Measurements from ENCODE around the gene PHACTR3. TPM values are rescaled to one million over a fixed set of nuclear protein-coding genes. Genes with fewer than 3 reads are reported as not detected.

PHACTR3 gene
- total RNA-seq, 1 donor from 2014 or later: not detected

DNA sequence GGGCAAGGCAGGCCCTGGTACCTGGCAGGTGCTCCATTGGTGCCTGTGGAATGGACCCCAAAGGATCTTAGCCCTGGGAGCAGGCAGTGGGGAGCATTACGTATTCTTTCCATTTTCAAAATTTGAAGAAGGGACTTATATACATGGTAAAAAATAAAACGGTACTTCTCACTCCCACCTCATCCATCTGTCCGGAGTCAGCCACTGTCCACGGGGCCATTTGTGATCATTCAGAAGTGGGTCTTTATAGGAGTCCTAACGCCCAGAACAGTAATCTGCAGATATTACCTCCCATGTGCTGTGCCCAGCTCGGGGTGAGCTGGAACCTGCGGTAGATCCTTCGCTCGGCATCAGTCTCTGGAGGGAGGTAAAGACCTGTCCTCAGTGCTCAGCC, 218.7 kb downstream of the PHACTR3 start:
- Mint-ChIP-seq H3K4me1 (ENCODE audit: low read depth) (no peaks in the 10 kb centered on the region), H3K27me3 (ENCODE audit: low read depth) (no peaks in the 10 kb centered on the region), H3K9me3 (no peaks in the 10 kb centered on the region), H3K4me3 (ENCODE audit: low read depth) (no peak overlapping the region), H3K36me3 (ENCODE audit: low read depth) (no peaks in the 10 kb centered on the region), H3K27ac (no peak overlapping the region)
- intact Hi-C loops (cut with micrococcal nuclease): no loop called here
- DNase-seq (ENCODE audit: low spot score): no peak

DNA sequence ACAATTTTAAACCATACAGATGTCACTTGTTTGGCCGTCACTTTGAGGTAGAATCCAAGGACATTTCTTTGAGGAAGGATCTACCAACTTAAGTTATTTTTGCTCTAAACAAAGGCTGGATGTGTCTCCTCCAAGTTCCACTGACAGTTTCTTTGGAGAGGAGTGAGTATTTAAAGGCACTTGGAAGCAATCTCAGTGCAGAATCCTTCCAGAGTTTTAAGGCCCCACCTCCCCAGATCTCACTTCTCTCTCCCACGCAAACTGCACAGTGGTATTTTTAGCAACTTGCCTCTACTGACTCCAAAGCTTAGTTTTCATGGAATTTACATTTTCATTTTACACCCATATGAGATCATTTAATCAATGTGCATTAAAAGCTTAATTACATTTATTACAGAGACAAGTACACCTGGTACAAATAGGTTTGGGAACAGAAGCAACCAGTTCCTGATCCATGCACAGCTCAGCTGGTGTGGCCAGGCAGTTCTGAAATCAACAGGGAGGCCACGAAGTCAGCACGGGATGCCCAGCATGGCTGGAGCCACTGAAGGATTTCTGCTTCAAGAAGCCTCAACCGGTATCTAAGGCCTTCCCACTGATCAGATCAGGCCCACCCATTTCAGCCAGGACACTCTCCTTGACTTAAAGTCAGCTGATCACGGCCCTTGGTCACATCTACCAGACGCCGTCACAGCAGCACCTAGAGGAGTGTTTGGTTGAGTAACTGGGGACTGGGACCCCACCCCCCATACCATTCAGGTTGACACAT, 219.3 kb downstream of the PHACTR3 start:
- intact Hi-C loops (cut with micrococcal nuclease): no loop called here
- H3K9me3 Mint-ChIP-seq: no peaks in the 10 kb centered on the region
- no peaks in the 10 kb centered on the region for H3K36me3 Mint-ChIP-seq (ENCODE audit: low read depth)
- no peak overlapping the region for H3K4me3 Mint-ChIP-seq (ENCODE audit: low read depth)
- no peak for DNase-seq (ENCODE audit: low spot score)
- H3K4me1 Mint-ChIP-seq (ENCODE audit: low read depth): no peaks in the 10 kb centered on the region
- no peak overlapping the region for H3K27ac Mint-ChIP-seq
- no peaks in the 10 kb centered on the region for H3K27me3 Mint-ChIP-seq (ENCODE audit: low read depth)

DNA sequence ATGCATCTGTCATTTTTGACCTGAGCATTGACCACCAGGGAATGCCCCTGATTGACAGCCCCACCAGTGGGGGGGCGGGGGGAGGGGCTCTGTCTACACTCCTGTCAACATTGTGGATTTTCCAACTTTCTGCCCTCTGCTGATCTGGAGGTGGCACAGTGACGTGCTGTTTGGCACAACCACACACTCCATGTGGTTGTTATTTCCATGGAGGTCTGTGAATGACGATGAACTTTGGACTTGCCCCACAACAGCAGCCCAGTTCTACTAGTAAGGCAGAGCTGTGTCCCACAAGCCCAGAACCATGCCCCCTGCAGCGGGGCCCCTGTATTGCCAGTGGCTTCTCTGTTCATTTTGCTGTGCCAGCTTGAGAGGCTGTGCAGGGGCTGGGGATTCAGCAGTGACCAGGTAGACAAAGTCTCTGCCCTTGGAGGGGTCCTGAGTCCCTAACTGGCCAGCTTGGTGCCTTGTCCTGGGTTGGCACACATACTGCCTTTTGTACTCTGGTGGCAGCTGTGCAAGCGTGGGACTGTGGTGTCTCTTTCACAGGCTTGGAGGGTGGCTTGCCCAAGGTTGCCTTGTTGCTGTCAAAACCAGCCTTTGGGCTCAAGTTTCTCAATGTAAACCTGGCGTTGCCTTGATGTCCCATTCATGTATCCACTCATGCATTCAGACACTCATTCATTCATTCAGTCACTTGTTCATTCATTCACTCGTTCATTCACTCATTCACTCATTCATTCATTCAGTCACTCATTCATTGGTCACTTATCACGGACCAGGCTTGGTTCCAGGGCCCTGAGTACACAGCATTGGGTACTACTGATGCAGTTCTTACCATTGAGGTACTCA, 220.6 kb downstream of the PHACTR3 start:
- H3K4me3 Mint-ChIP-seq (ENCODE audit: low read depth): no peak overlapping the region
- no peaks in the 10 kb centered on the region for H3K27me3 Mint-ChIP-seq (ENCODE audit: low read depth)
- intact Hi-C loops (cut with micrococcal nuclease): no loop called here
- no peaks in the 10 kb centered on the region for H3K4me1 Mint-ChIP-seq (ENCODE audit: low read depth)
- no peak for DNase-seq (ENCODE audit: low spot score)
- H3K27ac Mint-ChIP-seq: no peak overlapping the region
- H3K9me3 Mint-ChIP-seq: no peaks in the 10 kb centered on the region
- H3K36me3 Mint-ChIP-seq (ENCODE audit: low read depth): no peaks in the 10 kb centered on the region

DNA sequence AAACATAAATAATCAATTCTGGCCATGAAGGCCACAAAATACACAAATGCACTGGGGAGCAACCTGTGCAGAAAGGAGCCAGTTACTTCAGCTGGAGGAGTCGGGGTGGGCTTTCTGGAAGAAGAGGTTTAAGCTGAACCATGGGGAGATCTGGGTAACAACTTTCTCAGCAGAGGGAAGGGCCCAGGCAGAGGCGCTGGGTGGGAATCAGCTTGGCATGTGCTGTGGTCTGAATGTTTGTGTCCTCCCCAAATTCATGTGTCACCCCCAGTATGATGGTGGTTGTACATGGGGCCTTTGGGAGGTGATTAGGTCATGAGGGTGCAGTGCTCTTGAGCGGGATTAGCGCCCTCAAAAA, 221.2 kb downstream of the PHACTR3 start:
- Mint-ChIP-seq H3K27me3 (ENCODE audit: low read depth) (no peaks in the 10 kb centered on the region), H3K9me3 (no peaks in the 10 kb centered on the region), H3K4me3 (ENCODE audit: low read depth) (no peak overlapping the region), H3K36me3 (ENCODE audit: low read depth) (no peaks in the 10 kb centered on the region), H3K4me1 (ENCODE audit: low read depth) (no peaks in the 10 kb centered on the region), H3K27ac (no peak overlapping the region)
- intact Hi-C loops (cut with micrococcal nuclease): no loop called here
- DNase-seq (ENCODE audit: low spot score): no peak

DNA sequence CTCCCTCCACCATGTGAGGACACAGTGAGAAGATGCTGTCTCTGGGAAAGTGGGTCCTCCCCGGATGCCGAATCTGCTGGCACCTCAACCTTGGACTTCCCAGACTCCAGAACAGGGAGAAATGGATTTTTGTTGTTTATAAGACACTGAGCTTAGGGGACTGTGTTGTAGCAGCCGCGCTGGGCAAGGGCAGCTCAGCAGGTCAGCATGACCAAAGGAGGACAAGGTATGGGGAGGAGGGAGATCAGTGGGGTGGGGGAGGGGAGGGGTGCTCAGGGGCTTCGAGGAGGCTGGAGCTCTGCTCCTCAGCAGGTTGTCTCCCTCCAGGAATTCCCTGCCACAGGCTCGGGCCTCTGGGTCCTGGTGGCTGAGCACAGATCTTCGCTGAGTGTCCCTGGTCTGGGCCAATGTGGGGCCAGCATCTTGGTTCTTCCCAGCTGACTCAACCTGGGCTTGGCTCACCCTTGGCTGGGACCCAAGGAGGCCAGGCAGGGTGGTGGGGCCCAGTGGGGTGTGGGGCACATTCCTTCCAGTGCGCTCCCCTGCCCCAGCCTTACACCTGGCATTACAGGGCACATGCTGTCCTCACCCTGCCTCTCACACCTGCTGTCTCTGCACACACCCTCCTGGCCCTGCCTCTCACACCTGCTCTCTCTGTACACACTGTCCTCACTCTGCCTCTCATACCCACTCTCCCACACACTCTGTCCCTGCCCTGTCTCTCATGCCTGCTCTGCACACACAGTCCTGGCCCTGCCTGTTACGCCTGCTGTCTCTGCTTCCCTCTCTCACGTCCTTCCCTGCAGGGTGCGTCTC, 221.8 kb downstream of the PHACTR3 start:
- Mint-ChIP-seq H3K4me3 (ENCODE audit: low read depth) (no peak overlapping the region), H3K27me3 (ENCODE audit: low read depth) (no peaks in the 10 kb centered on the region), H3K9me3 (no peaks in the 10 kb centered on the region), H3K36me3 (ENCODE audit: low read depth) (no peaks in the 10 kb centered on the region), H3K27ac (no peak overlapping the region), H3K4me1 (ENCODE audit: low read depth) (no peaks in the 10 kb centered on the region)
- intact Hi-C loops (cut with micrococcal nuclease): no loop called here
- DNase-seq (ENCODE audit: low spot score): no peak

DNA sequence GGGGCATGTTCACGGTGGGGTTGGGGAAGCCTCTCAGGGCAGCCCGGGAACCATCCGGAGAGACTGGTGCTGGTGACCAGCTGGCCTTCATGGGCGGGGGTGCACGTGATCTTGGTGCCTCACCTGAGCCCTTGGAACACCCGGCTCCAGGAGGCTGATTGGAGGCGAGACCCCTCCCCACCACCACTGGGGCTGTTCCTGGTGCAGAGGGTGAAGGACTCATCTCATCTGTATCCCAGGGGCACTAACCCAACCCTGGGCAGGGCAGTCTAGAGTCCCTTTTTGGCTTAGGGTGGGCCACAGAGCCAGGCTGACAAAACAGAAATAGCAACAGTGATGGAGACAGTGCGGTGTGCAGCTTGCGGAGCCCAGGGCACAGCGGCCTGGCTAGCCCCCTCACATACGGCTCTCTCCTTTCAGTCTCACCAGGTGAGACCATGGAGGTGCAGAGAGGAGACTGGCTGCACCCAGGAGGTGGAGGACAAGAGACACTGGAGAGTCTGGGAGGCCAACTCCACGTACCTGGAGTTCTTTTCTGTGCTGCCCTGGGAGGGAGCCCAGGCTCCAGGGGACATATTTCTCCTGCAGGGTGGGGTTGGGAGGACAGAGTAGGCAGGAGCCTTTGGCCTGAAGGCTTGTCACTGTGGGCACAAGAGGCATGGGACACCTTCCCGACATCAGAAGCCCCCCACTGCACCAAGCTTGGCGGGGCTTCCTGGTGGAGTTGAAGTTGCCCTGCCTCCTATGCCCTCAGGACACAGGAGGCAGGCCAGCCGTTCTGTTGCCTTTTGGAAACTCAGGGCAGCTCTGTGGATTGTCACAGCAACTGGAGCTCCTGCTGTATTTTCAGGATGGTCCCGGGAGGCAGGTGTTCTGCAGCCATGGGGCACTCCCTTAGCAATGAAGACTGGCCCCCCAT, 223.1 kb downstream of the PHACTR3 start:
- Mint-ChIP-seq H3K4me3 (ENCODE audit: low read depth) (no peak overlapping the region), H3K4me1 (ENCODE audit: low read depth) (no peaks in the 10 kb centered on the region), H3K36me3 (ENCODE audit: low read depth) (no peaks in the 10 kb centered on the region), H3K9me3 (no peaks in the 10 kb centered on the region), H3K27ac (no peak overlapping the region), H3K27me3 (ENCODE audit: low read depth) (no peaks in the 10 kb centered on the region)
- intact Hi-C loops (cut with micrococcal nuclease): no loop called here
- DNase-seq (ENCODE audit: low spot score): no peak

DNA sequence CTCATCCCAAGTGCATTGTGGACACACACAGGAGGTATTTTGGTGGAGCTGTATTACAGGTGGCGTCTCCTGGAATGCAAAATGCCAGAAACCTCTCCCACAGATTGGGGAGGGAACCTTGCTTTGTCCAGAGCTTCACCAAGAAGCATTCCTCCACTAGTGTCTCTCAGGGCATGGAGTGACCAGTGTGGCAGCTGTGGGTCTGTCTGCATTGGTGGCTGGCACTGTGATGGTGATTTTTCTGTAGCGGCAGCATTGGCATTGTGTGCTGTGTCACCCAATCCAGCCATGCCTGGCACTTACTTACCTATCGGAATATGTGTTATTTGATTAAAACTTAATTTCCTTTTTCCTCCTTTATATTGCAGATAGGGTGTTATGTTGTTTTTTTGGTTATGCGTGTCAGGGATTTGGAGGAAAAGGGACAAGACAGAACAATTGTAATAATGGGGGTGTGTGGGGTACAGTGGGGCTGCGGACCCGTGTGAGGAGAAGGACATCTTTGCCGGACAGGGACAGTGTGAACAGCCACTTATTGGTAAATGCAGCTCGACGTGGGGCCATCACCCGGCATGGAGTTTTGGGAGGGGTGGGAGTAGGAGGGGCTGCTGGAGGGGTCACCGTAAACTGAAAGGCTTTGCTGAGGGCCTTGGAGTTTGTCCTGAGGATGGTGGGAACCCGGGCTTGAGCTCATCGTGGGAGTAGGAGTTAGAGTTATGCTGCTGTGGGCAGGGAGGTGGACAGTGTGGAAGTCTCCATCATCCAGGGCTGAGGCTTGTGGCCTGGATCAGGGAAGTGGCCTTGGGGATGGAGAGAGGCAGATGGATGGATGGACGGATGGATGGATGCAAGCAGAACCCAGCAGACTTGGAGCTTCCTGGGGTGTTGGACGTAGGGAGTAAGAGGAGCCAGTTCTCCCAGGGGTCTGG, 224.0 kb downstream of the PHACTR3 start:
- intact Hi-C loops (cut with micrococcal nuclease): no loop called here
- no peak for DNase-seq (ENCODE audit: low spot score)
- H3K4me1 Mint-ChIP-seq (ENCODE audit: low read depth): no peaks in the 10 kb centered on the region
- no peaks in the 10 kb centered on the region for H3K27me3 Mint-ChIP-seq (ENCODE audit: low read depth)
- H3K9me3 Mint-ChIP-seq: no peaks in the 10 kb centered on the region
- no peak overlapping the region for H3K27ac Mint-ChIP-seq
- H3K4me3 Mint-ChIP-seq (ENCODE audit: low read depth): no peak overlapping the region
- H3K36me3 Mint-ChIP-seq (ENCODE audit: low read depth): no peaks in the 10 kb centered on the region

DNA sequence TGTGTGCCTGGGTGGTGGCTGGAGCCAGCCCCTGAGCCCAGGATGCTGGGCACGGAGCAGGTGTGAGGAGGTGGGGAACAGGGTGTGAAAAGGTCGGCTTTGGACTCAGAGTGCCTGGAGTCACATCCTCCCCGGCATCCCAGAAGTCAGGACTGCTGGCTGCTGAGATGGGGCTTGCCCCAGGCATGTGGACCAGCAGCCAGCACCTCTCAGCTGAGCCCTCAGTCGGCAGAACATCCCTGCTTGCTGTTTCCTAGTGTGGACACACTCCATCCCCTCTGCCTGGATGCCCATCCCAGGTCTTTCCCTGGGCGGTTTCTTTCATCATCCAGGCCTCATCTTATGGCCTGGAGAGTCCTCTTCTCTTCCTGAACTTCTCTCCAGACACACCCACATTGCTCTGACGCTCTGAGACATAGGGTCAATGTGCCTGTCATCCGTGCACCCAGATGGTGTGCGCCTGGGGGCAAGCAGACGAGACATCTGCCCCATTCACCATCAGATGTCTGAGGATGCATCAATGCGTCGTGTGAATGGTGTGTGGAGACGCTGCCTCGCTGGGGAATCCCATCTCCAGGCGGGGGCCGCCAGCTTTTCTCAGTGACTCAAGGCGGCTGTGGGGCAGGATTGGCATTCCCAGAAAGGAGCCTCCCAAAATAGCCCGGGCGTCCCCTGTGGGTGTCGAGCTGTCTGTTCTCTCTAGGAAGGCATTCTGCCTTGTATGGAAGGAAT, 224.9 kb downstream of the PHACTR3 start:
- no peaks in the 10 kb centered on the region for H3K36me3 Mint-ChIP-seq (ENCODE audit: low read depth)
- peaks cover 1% of the 10 kb centered on the region for H3K27me3 Mint-ChIP-seq (ENCODE audit: low read depth)
- H3K4me1 Mint-ChIP-seq (ENCODE audit: low read depth): no peaks in the 10 kb centered on the region
- intact Hi-C loops (cut with micrococcal nuclease): no loop called here
- no peak overlapping the region for H3K4me3 Mint-ChIP-seq (ENCODE audit: low read depth)
- H3K27ac Mint-ChIP-seq: no peak overlapping the region
- no peak for DNase-seq (ENCODE audit: low spot score)
- no peaks in the 10 kb centered on the region for H3K9me3 Mint-ChIP-seq

DNA sequence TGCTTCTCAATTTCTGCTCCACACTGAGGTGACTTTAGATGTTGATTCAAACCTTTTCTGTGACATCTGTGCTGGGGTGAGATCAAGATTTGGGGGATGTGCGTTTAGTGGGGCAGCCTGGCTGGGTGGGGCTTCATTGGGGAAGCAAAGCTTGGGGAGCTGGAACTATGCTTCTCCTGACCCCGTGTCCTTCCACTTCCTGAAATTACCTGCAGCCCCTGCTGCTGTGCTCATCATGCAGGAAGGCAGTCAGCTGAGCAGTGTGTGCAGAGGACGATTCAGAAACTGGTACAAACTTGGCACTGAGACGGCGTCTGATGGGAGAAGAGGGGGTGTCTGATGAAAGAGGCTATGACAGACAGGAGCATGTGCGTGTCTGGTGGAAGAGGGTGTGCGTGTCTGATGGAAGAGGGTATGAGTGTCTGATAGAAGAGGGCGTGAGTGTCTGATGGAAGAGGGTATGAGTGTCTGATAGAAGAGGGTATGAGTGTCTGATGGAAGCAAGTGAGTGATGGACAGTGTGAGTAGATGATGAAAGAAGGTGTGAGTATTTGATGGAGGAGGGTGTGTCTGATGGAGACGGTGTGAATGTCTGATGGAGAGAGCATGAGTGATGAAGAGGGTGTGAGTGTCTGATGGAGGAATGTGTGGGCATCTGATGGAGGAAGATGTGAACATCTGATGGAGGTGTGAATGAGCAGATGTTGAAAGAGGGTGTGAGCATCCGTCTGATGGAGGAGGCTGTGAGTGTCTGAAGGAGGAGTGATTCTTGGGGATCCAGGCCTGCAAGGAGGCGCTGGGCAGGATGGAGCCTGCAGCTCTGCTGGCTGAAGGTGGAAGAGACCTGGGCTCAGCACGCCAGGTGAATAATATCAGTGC, 225.7 kb downstream of the PHACTR3 start:
- H3K27me3 Mint-ChIP-seq (ENCODE audit: low read depth): peaks cover 1% of the 10 kb centered on the region
- no peak overlapping the region for H3K27ac Mint-ChIP-seq
- H3K4me1 Mint-ChIP-seq (ENCODE audit: low read depth): no peaks in the 10 kb centered on the region
- H3K4me3 Mint-ChIP-seq (ENCODE audit: low read depth): no peak overlapping the region
- no peaks in the 10 kb centered on the region for H3K36me3 Mint-ChIP-seq (ENCODE audit: low read depth)
- no peak for DNase-seq (ENCODE audit: low spot score)
- intact Hi-C loops (cut with micrococcal nuclease): no loop called here
- no peaks in the 10 kb centered on the region for H3K9me3 Mint-ChIP-seq

DNA sequence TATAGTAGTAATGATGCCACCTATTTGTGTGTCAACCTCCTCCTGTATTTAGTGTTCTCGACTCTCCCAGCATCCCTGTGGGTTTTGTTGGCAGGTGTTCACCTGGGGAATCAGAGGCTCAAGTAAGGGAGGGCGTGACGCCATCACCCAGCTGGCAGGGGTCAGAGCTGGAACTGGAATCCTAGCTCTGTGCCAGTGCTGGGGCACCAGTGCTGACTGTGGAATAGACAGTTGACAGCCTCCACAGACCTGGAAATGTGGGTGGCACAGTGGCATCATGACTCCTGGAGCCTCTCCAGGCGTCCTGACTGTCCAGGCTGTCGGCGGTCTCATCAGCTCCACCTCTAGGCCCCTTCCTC, 226.3 kb downstream of the PHACTR3 start:
- no peak overlapping the region for H3K27ac Mint-ChIP-seq
- H3K36me3 Mint-ChIP-seq (ENCODE audit: low read depth): no peaks in the 10 kb centered on the region
- no peak for DNase-seq (ENCODE audit: low spot score)
- intact Hi-C loops (cut with micrococcal nuclease): no loop called here
- no peaks in the 10 kb centered on the region for H3K4me1 Mint-ChIP-seq (ENCODE audit: low read depth)
- H3K9me3 Mint-ChIP-seq: no peaks in the 10 kb centered on the region
- no peak overlapping the region for H3K4me3 Mint-ChIP-seq (ENCODE audit: low read depth)
- peaks cover 3% of the 10 kb centered on the region for H3K27me3 Mint-ChIP-seq (ENCODE audit: low read depth)
